GM18868 (cell line): Measurements from ENCODE around the gene GABARAPL1.
A peak's percentile ranks its signal among the peaks of the same experiment; 100 is the strongest.
"Not testable (repeated sequence)": the region's sequence is repeated elsewhere in the genome, so short reads cannot be mapped to it uniquely, and the experiment has no call there.

Source experiments
- ATAC-seq: cut with Tn5 transposase; IDR thresholded peaks from one replicate; pipeline ENCODE4 v1.9.1; 2021; ENCODE audit warnings: mild to moderate bottlenecking, moderate library complexity; ENCODE audit not compliant: unreplicated experiment

GABARAPL1 gene

GRCh38 chr12:10212739-10213131 is at the start of gene GABARAPL1:
Gene GABARAPL1 (plus strand): TSS chr12:10212877. CDS start chr12:10213130, 253 bp downstream.
- ATAC-seq, result peak; percentile 58

GRCh38 chr12:10163084-10163483 is 49.6 kb upstream of the GABARAPL1 start:
- no peak for ATAC-seq

DNA sequence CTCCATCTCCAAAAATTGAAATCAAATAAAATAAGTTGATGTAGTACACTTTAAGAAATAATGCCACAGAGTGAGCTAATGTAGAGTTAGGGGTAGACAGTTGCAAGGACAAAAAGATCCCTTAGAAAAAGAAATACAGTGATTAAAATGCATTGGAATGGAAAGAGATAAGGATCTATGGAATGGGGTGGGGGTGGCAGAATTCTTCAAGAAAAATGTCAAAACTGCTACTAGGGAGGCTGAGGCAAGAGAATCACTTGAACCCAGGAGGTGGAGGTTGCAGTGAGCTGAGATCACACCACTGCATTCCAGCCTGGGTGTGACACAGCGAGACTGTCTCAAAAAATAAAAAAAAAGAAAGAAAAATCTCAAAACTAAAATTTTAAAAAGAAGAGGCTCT is 47.3 kb upstream of the GABARAPL1 start:
- ATAC-seq, result no peak

DNA sequence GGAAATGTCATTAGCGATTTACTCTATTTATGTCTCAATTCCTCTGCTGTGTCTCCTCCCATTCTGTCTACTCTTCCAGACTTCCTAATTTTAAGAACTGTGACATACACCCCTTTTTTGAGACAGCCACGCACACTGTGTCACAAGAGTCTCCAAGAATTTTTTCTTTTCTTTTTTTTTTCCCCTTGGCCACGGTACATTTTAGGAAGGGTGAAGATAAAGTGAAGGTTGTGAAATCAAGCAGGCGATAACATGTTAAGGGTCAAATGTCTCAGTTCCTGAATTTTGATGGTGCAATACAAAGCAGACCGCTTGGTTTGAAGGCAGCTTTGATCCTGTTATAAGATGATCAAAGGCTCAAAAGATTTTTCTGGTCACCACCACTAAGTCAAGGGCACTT is 45.1 kb upstream of the GABARAPL1 start:
- ATAC-seq, result no peak

DNA sequence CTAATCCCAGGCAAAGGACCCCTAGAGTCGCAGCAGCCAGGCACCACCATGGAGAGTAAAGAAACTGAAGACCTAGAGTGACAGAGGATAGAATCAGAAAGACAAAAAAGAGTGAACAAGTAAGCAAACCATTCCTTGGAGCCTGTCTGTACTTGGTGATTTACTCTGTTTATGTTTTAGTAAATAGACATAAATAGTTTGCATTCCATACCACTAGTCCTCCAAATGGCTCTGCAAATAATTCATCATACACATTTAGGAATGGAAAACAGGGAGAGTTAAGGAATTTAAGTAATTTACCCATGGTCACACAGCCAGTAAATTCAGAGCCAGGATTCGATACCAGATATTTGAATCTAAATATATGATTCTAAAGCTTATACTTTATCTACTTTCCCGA is 43.6 kb upstream of the GABARAPL1 start:
- no peak for ATAC-seq

- no peak for ATAC-seq
These were observed 42.5 kb upstream of the GABARAPL1 start for GRCh38 chr12:10170216-10170615.

GRCh38 chr12:10171973-10172728 is 40.5 kb upstream of the GABARAPL1 start, which contains the start of gene OLR1:
Gene OLR1 (minus strand): TSS chr12:10172132. CDS start chr12:10172077, 55 bp downstream.
- no peak for ATAC-seq

DNA sequence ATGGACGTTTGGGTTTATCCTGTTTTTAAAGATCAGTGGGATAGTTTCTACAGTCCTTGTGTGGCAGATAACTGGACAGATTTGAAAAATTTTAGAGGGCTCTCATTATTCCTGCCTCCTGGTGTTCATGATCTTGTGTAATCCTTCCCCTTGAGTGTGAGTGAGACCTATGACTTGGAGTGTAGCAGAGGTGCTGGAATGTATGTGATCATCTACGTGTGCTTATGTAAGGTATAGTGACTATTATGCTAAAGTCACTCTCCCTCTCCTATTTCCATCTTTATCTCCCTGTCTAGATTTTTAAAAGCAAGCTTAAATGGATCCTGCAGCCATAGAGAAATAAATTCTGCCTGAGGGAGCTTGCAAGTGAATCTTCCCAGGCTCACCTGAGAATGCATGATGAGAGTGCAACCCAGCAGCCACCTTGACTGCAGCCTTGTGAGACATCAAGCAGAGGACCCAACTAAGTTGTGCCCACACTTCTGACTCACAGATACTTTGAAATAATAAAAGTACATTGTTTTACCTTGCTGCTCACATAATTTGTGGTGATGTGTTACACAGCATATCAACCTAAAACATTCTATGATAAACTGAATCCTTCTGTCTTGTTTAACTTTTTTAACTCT is 37.6 kb upstream of the GABARAPL1 start:
- ATAC-seq, result no peak

DNA sequence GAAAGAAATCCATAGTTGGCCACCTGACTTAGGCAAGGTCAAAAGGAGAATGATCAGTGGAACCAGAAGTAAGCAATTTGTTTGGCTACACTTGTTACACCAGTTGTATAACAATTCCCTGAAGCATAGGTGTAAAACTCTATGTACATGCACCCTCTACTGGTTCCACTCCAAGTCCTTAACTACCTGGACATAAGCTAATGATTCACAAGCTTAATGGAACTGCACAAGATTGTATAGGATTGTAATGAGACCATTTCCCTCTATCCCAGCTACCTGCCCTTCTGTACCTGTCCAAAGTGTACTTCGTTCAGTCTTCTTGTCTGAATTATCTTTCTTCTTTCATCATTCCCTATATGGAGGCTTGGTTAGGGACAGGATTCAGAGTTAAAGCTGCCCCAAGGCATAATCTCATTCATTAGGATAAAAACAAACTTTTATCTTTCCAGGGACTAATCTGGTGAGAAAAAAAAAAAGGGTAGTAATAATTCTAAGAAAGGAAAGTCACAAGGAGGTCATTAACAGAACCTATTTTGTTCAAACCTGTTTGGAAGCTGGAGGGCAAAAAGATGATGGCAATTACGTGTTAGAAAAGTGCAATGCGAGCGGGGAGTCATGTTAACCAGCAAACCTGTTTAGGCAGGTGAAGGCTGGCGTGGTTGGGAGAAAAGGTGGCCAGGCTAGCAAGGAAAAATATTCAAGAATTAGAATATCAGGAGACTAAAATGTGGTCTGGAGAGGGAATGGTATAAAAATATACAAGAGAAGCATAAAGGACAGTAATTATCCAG is 36.6 kb upstream of the GABARAPL1 start:
- no peak for ATAC-seq

DNA sequence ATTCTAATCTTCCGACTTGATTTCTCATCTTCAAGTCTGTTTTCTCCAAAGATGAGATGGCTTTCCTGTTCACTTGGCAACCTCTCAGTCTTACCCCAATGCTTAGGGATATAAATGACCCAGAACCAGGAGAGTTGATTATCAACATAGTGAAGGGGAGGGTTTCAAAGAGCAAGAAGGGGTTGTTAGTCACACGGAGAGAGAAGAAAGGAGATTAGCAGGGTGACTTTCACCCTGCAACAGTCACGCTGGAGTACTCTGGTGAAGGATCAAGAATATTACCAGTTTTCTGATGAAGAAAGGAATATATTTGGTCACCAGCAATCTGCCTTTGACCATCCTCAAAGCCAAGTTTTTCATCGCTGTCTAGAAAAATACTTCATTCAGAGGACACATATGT is 33.9 kb upstream of the GABARAPL1 start, which contains the start of gene TMEM52B:
Gene TMEM52B, plus strand, starts transcription at position 212 of the 400 bp plus-strand sequence. CDS start 543 bp downstream, outside the sequence.
- ATAC-seq, result no peak

- ATAC-seq, result no peak
These were observed 32.9 kb upstream of the GABARAPL1 start for GRCh38 chr12:10179776-10180181.

DNA sequence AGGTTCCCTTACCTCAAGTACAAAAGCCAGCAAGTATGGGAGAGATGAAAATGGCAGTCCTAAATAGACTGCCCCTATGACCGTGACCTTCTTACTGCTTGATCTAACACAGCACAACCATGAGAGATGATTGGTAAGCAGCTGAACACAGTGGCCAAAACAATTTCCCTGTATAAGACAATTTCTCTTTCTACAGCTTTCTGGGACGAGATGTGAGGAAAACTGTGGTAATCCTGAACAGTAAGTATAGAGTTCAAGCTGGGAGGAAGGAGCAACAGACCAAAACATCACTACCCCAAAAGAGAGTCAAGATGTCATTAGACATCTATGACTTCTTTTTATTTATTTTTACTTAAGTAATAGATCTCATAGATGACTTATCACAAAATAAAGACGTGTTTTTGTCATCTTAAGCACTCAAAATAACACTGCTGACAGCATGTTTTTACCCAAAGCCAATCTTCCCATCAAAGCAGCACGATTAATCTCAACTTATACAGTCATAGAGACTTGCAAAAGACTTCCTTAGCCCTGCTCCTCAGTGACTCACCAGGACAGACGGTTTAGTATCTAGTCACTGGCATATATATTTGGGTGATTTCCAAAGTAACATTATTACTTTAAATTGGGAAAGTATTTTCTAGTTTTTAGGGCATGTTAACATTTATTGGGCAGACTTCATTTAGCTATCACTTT is 30.2 kb upstream of the GABARAPL1 start:
- no peak for ATAC-seq

- no peak for ATAC-seq
These were observed 28.3 kb upstream of the GABARAPL1 start for GRCh38 chr12:10184261-10184843.

GRCh38 chr12:10186299-10186698 is 26.4 kb upstream of the GABARAPL1 start:
- ATAC-seq, result no peak

DNA sequence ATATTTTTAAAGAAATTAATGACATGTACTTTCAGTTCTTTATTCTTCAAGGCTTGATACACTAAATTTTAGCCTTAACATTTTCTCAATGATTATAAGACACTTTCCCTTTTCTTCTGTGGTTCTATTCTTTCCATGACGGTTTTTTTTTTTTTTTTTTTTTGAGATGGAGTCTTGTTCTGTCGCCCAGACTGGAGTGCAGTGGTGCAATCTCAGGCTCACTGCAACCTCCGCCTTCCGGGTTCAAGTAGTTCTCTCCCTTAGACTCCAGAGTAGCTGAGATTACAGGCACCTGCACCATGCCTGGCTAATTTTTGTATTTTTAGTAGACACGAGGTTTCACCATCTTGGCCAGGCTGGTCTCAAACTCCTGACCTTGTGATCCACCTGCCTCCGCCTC is 25.7 kb upstream of the GABARAPL1 start:
- not testable (repeated sequence) for ATAC-seq

DNA sequence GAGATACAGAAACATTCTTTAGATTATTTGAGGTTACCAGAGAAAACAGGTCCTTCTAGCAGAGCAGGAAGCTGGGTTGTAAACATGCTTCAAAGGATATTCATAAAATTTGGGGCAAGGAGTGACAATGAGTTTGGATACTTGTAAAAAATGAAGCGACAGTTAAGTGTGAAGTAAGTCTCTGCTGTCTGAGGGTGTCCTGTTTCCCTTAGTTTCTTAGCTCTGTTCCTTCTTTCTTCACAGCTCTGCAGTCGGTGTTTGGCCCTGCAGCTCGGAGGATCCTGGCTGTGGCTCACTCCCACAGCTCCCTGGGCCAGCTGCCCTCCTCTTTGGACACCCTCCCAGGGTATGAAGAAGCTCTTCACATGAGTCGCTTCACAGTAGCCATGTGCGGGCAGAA is 23.0 kb upstream of the GABARAPL1 start:
- no peak for ATAC-seq

DNA sequence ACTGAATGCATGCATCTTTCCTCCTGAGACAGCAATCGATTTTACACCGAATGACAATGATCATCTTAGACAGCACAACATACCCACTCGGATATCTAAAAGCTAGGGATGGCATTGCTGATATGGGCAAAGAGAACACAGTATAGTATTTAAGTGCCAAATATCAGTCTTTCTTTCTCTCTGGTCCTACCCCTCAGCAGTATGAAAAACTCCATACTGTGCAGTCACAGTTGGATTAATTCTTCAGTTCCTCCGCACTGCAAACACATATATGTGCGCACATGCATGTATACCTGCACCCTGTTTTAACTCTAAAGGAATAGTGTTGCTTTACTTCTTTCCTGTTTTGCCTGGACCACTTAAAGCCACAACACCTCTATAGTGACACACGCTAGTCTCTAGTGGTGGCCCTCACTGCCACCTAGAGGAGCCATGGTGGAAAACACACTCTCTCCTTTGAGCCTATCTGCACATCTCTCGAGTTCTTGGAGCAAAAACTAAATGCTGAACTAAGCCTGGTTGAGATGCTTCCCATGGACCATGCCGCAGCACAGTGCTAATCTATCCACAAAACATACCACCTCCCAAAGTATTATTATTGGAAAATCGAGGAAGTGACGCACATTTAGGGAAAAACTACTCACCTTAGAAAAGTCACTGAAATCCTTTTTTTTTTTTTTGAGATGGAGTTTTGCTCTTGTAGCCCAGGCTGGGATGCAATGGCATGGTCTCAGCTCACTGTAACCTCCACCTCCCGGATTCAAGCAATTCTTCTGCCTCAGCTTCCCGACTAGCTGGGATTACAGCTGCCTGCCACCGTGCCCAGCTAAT is 21.9 kb upstream of the GABARAPL1 start:
- peak; percentile 95 for ATAC-seq

GRCh38 chr12:10191865-10192264 is 20.8 kb upstream of the GABARAPL1 start:
- no peak for ATAC-seq

DNA sequence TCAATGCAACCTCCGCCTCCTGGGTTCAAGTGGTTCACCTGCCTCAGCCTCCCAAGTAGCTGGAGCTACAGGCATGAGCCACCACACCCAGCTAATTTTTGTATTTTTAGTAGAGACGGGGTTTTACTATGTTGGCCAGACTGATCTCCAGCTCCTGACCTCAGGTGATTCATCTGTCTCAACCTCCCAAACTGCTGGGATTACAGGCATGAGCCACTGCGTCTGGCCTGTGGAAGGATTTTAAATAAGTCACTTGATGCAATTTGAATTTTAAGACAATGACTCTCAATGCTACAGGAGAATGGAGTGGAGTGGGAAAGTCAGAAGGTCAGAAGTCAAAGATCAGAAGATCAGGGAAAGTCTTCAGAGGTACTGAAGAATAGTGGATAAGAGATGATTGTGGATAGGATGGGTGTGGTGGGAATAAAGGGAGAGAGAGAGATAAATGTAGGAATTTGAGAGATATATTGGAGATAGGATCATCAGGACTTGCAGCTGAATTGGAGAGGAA is 18.5 kb upstream of the GABARAPL1 start:
- ATAC-seq, result no peak
